Measurements from ENCODE around the gene ENTREP3.

ENTREP3 gene

DNA sequence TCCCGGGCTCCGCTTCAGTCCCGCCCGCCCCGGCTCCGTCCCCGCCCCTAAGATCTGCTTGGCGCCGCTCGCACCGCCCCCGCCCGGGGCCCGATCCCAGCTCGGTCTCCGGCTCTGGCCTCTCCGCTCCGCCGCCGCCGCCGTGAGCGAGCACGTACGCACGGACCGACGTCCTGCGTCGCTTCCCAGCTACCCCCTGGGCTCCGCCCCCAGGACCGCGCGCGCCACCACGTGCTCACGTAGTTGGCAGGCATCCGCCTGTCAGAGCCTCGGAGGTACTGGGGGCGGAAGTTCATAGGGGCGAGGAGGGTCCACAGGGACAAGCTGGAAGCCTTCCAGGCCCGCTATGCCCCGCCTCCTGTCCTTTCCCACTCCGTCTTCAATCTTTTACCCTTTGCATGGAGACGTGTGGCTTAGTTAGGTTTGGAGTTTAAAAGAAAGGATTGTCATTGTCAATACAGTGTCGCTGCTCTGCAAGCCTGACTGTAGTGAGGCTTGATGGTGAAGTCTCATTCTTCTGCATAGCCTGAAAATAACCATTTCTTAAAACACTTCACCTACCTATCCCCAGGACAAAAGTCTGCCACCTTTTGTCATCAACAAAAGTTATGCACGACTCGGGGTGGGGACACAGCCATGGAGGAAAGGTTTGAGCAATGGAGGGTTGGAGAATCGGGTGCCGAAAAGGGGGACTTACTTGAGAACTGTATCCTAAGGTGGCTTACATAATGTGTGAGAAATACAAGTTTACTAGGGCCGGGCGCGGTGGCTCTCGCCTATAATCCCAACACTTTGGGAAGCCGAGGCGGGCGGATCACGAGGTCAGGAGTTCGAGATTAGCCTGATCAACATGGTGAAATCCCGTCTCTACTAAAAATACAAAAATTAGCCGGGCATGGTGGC, 18.3 kb upstream of the ENTREP3 start, which contains the start of gene CLK2:
Gene CLK2, minus strand, starts transcription at position 162 of the 903 bp plus-strand sequence. CDS start 2,527 bp downstream, outside the sequence.
- in situ Hi-C loops (cut with HindIII; ENCODE audit: low pct_unique_long_range_greater_than_20kb, low sequenced_read_pairs), result no loop called here
- DNase-seq (ENCODE audit: low read depth in 1 of 2, low spot score in 1 of 2), result peak; percentile 97 to 99
- no peak for TF ChIP-seq JUND (IDR thresholded peaks at IDR 0.05; ENCODE audit: low read depth)

- DNase-seq (ENCODE audit: low read depth in 1 of 2, low spot score in 1 of 2), result no peak
- no peak for TF ChIP-seq JUND (IDR thresholded peaks at IDR 0.05; ENCODE audit: low read depth)
- in situ Hi-C loops (cut with HindIII; ENCODE audit: low pct_unique_long_range_greater_than_20kb, low sequenced_read_pairs), result no loop called here
Measured at GRCh38 chr1:155272466-155273342, 17.4 kb upstream of the ENTREP3 start.

- in situ Hi-C loops (cut with HindIII; ENCODE audit: low pct_unique_long_range_greater_than_20kb, low sequenced_read_pairs), result no loop called here
- DNase-seq (ENCODE audit: low read depth in 1 of 2, low spot score in 1 of 2), result no peak
- TF ChIP-seq JUND (IDR thresholded peaks at IDR 0.05; ENCODE audit: low read depth), result no peak
Measured at GRCh38 chr1:155269381-155269780, 14.1 kb upstream of the ENTREP3 start.

DNA sequence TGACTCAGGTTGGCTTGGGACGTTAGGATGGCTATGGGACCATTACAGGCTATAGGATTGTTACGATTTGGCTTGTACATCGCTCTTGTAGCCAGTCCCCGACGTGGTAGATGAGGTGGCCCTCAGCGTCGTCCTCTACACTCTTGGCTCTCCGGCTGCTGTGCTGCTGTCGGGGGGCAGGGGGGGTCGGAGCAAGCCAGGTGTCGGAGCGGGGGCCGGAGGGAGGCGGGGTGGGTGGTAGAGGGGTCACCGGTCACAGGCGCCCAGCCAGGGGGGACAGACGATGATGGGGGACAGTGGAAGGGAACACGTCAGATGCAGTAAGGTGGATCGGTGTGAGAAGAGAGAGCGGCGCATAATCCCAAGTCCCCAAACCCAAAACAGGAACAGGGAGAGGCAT, 13.3 kb upstream of the ENTREP3 start:
- in situ Hi-C loops (cut with HindIII; ENCODE audit: low pct_unique_long_range_greater_than_20kb, low sequenced_read_pairs), result no loop called here
- no peak for DNase-seq (ENCODE audit: low read depth in 1 of 2, low spot score in 1 of 2)
- no peak for TF ChIP-seq JUND (IDR thresholded peaks at IDR 0.05; ENCODE audit: low read depth)

GRCh38 chr1:155267373-155267772, 12.1 kb upstream of the ENTREP3 start:
- no peak for DNase-seq (ENCODE audit: low read depth in 1 of 2, low spot score in 1 of 2)
- TF ChIP-seq JUND (IDR thresholded peaks at IDR 0.05; ENCODE audit: low read depth), result no peak
- in situ Hi-C loops (cut with HindIII; ENCODE audit: low pct_unique_long_range_greater_than_20kb, low sequenced_read_pairs), result no loop called here

GRCh38 chr1:155266553-155266952, 11.3 kb upstream of the ENTREP3 start:
- in situ Hi-C loops (cut with HindIII; ENCODE audit: low pct_unique_long_range_greater_than_20kb, low sequenced_read_pairs), result no loop called here
- TF ChIP-seq JUND (IDR thresholded peaks at IDR 0.05; ENCODE audit: low read depth), result no peak
- DNase-seq (ENCODE audit: low read depth in 1 of 2, low spot score in 1 of 2), result no peak

GRCh38 chr1:155263067-155263466, 7.8 kb upstream of the ENTREP3 start:
- no peak for DNase-seq (ENCODE audit: low read depth in 1 of 2, low spot score in 1 of 2)
- in situ Hi-C loops (cut with HindIII; ENCODE audit: low pct_unique_long_range_greater_than_20kb, low sequenced_read_pairs), result no loop called here
- no peak for TF ChIP-seq JUND (IDR thresholded peaks at IDR 0.05; ENCODE audit: low read depth)

DNA sequence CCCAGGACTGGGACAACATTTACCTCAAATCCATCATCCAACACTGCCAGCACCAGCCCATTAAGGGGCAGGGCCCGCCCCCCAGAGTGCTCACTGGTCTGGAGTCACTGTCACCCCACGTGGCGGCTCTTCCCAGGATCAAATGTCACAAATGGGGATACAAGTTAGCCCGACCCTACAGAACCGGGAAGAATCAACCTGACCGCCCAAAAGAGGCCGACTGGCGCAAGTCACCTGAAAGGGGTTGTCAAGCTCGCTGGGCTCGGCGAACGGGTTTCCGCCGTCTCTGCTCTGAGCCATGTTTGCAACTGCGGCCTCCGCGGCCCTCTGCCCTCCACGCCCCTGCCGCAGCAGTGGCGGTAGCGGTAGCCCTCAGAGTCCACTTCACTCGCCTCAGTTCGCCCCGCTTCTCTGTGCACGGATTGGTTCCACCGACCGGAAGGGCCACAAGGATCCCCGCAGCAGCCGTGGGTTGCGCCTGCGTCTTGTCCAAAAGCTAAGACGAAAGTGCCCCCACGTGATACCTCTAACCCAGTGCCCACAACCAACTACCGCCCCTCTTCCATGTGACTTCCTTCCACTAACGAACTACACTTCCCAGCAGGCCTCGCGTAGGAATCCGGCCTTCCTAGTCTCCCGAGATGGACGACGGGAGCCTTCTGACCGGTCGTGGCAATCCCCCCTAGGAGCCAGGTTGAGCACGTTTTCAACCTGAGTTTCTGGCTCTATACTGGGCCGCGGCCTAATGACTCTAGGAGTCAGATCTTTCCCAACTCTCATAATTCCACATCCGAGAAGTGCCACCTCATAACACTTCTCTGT, 6.8 kb upstream of the ENTREP3 start, which contains the start of gene SCAMP3:
Gene SCAMP3, minus strand, starts transcription at position 509 of the 822 bp plus-strand sequence. Its CDS starts 209 bp downstream, at position 300.
- peak; percentile 99 for DNase-seq (ENCODE audit: low read depth in 1 of 2, low spot score in 1 of 2)
- peak; percentile 57; the same call in 1 of the 2 replicates for TF ChIP-seq JUND (IDR thresholded peaks at IDR 0.05; ENCODE audit: low read depth)
- in situ Hi-C loops (cut with HindIII; ENCODE audit: low pct_unique_long_range_greater_than_20kb, low sequenced_read_pairs), result no loop called here

GRCh38 chr1:155261493-155261851, 6.2 kb upstream of the ENTREP3 start:
- no peak for DNase-seq (ENCODE audit: low read depth in 1 of 2, low spot score in 1 of 2)
- no peak for TF ChIP-seq JUND (IDR thresholded peaks at IDR 0.05; ENCODE audit: low read depth)
- in situ Hi-C loops (cut with HindIII; ENCODE audit: low pct_unique_long_range_greater_than_20kb, low sequenced_read_pairs), result no loop called here

DNA sequence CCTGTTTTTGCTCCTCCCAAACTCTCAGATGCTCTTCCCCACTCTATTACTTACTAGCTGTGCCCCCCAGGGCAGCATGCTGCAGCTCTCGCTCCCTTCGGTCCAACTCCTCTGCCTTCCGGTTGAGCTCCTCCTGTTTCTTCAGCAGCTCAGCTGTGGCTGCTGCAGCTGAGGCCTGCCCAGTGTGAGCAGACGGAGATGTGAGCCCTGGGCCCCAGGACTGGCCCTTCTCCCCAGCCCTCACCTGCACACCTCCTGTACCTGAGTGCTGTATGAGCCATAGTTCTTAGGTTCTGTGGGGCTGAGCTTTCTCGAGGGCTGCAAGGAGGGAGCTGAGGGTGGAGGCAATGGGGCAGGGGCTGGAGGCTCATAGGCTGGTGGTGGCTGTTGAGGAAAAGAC, 5.0 kb upstream of the ENTREP3 start:
- DNase-seq (ENCODE audit: low read depth in 1 of 2, low spot score in 1 of 2), result no peak
- TF ChIP-seq JUND (IDR thresholded peaks at IDR 0.05; ENCODE audit: low read depth), result no peak
- in situ Hi-C loops (cut with HindIII; ENCODE audit: low pct_unique_long_range_greater_than_20kb, low sequenced_read_pairs), result no loop called here

- in situ Hi-C loops (cut with HindIII; ENCODE audit: low pct_unique_long_range_greater_than_20kb, low sequenced_read_pairs), result no loop called here
- no peak for TF ChIP-seq JUND (IDR thresholded peaks at IDR 0.05; ENCODE audit: low read depth)
- DNase-seq (ENCODE audit: low read depth in 1 of 2, low spot score in 1 of 2), result no peak
Measured at GRCh38 chr1:155256058-155256852, 972 bp upstream of the ENTREP3 start.
